Hepatocyte (in vitro differentiated cells): ENCODE data around the gene MORN5. TPM values are rescaled to one million over a fixed set of nuclear protein-coding genes. Genes with fewer than 3 reads are reported as not detected.

Experiments used
- DNase-seq: peaks from one replicate; pipeline ENCODE4 v3.0.0-alpha.2; 2016; ENCODE audit warnings: low spot score
- H2AFZ ChIP-seq: fragments of 200-600 bp; sonication (generic); 2 replicates; pipeline ENCODE4 v1.6.0; 2016; ENCODE audit warnings: antibody characterized with exemption, mild to moderate bottlenecking
- H3K27ac ChIP-seq: fragments of 200-600 bp; sonication (generic); 2 replicates; pipeline ENCODE4 v1.5.1; 2016; ENCODE audit warnings: mild to moderate bottlenecking
- H3K27me3 ChIP-seq: fragments of 200-600 bp; sonication (generic); 2 replicates; pipeline ENCODE4 v1.6.1; 2016
- H3K36me3 ChIP-seq: fragments of 200-600 bp; sonication (generic); replicated peaks from 2 replicates; pipeline ENCODE4 v1.5.1; 2016; ENCODE audit warnings: low read depth; ENCODE audit not compliant: insufficient read depth
- H3K4me1 ChIP-seq: fragments of 200-600 bp; sonication (generic); 2 replicates; pipeline ENCODE4 v1.5.1; 2016; ENCODE audit warnings: mild to moderate bottlenecking, moderate library complexity; ENCODE audit not compliant: insufficient read depth
- H3K4me2 ChIP-seq: fragments of 200-600 bp; sonication (generic); 2 replicates; pipeline ENCODE4 v1.6.0; 2016
- H3K4me3 ChIP-seq: fragments of 200-600 bp; sonication (generic); 2 replicates; pipeline ENCODE4 v1.5.1; 2016; ENCODE audit warnings: mild to moderate bottlenecking
- H3K79me2 ChIP-seq: fragments of 200-600 bp; sonication (generic); 2 replicates; pipeline ENCODE4 v1.6.0; 2017; ENCODE audit warnings: mild to moderate bottlenecking
- H3K9me2 ChIP-seq: fragments of 200-600 bp; sonication (generic); replicated peaks from 2 replicates; pipeline ENCODE4 v1.6.0; 2017; ENCODE audit warnings: mild to moderate bottlenecking; ENCODE audit not compliant: insufficient read depth
- H3K9me3 ChIP-seq: fragments of 200-600 bp; sonication (generic); 2 replicates; pipeline ENCODE4 v1.5.1; 2016; ENCODE audit warnings: low read depth, mild to moderate bottlenecking
- H4K20me1 ChIP-seq: fragments of 200-600 bp; sonication (generic); 2 replicates; pipeline ENCODE4 v1.6.0; 2016; ENCODE audit warnings: mild to moderate bottlenecking; ENCODE audit not compliant: insufficient read depth, poor library complexity, severe bottlenecking
- CTCF ChIP-seq: fragments of 200-600 bp; sonication (generic); IDR thresholded peaks from 2 replicates; pipeline ENCODE4 v1.5.1; 2016; ENCODE audit warnings: antibody characterized with exemption, mild to moderate bottlenecking; ENCODE audit not compliant: poor library complexity
- EZH2 ChIP-seq: fragments of 200-600 bp; sonication (generic); IDR thresholded peaks from 2 replicates; pipeline ENCODE4 v1.6.1; 2016; ENCODE audit warnings: antibody characterized with exemption, mild to moderate bottlenecking, borderline replicate concordance
- EZH2phosphoT487 ChIP-seq: fragments of 200-600 bp; sonication (generic); IDR thresholded peaks from one replicate; pipeline ENCODE4 v1.6.1; 2018; ENCODE audit warnings: antibody characterized with exemption, mild to moderate bottlenecking, low read depth, moderate library complexity; ENCODE audit not compliant: unreplicated experiment, severe bottlenecking
- WGBS: methylation state at CpG from one replicate; pipeline ENCODE4 v1.1.6; 2016; ENCODE audit warnings: low lambda C conversion rate; ENCODE audit errors: missing lambda C conversion rate; 5-methylcytosine and 5-hydroxymethylcytosine counted together
- polyA plus RNA-seq: library from polyadenylated mRNA; unstranded; fragments of >200 nt; fragmentation: Nextera tagmentation; extraction: Ambion mirVana; gene quantifications from 2 replicates; pipeline ENCODE4 v1.2.1, GENCODE V29; 2016
- total RNA-seq: library from RNA; depleted of rRNA; stranded (reverse); fragments of >200 nt; gene quantifications from 2 replicates; pipeline ENCODE4 v1.2.3, GENCODE V29; 2014

Gene MORN5
- total and polyA plus RNA-seq, 2 experiments from 2014 or later, result 0.95 TPM; not detected in 1

- DNase-seq, result no peak
- no peak overlapping the region for H2AFZ ChIP-seq
- WGBS, result 46% methylated on average over 5 of the region's 5 CpGs
- H3K79me2 ChIP-seq, result no peaks in the 10 kb centered on the region
- no peaks in the 10 kb centered on the region for H3K9me3 ChIP-seq
- no peak overlapping the region for H3K4me3 ChIP-seq
- H3K4me2 ChIP-seq, result no peak overlapping the region
- TF ChIP-seq EZH2phosphoT487, result no peak
- no peak for TF ChIP-seq CTCF
- TF ChIP-seq EZH2, result no peak
- H3K27me3 ChIP-seq, result peaks cover 100% of the 10 kb centered on the region
- H3K36me3 ChIP-seq, result no peaks in the 10 kb centered on the region
- H3K4me1 ChIP-seq, result peaks cover 26% of the 10 kb centered on the region
- no peaks in the 10 kb centered on the region for H4K20me1 ChIP-seq
- no peaks in the 10 kb centered on the region for H3K9me2 ChIP-seq
- H3K27ac ChIP-seq, result no peak overlapping the region
These were observed 63.1 kb downstream of the MORN5 start for GRCh38 chr9:122222791-122223190.

- Histone ChIP-seq H3K4me1 (peaks cover 32% of the 10 kb centered on the region), H3K27me3 (peaks cover 98% of the 10 kb centered on the region), H3K4me2 (no peak overlapping the region), H3K4me3 (no peak overlapping the region), H3K79me2 (no peaks in the 10 kb centered on the region), H3K9me3 (no peaks in the 10 kb centered on the region), H3K27ac (no peak overlapping the region), H3K9me2 (no peaks in the 10 kb centered on the region), H4K20me1 (no peaks in the 10 kb centered on the region), H3K36me3 (no peaks in the 10 kb centered on the region), H2AFZ (no peak overlapping the region)
- DNase-seq, result no peak
- TF ChIP-seq CTCF, result no peak
- 80% methylated on average over 5 of the region's 5 CpGs for WGBS
These were observed 63.7 kb downstream of the MORN5 start for GRCh38 chr9:122223435-122223834.

GRCh38 chr9:122225312-122226141, 65.8 kb downstream of the MORN5 start:
- Histone ChIP-seq H3K9me3 (no peaks in the 10 kb centered on the region), H3K4me1 (peaks cover 16% of the 10 kb centered on the region), H3K79me2 (no peaks in the 10 kb centered on the region), H4K20me1 (no peaks in the 10 kb centered on the region), H3K36me3 (no peaks in the 10 kb centered on the region), H3K27ac (no peak overlapping the region), H3K27me3 (peaks cover 97% of the 10 kb centered on the region), H3K4me2 (peak overlapping the region; percentile 49), H3K4me3 (no peak overlapping the region), H2AFZ (no peak overlapping the region), H3K9me2 (no peaks in the 10 kb centered on the region)
- TF ChIP-seq EZH2phosphoT487 (no peak), EZH2 (no peak), CTCF (no peak)
- 72% methylated on average over 50 of the region's 51 CpGs for WGBS
- no peak for DNase-seq
